ENCODE results near the gene SLC35F3. TPM values are rescaled to one million over a fixed set of nuclear protein-coding genes. Genes with fewer than 3 reads are reported as not detected.
"Not testable (repeated sequence)": the region's sequence is repeated elsewhere in the genome, so short reads cannot be mapped to it uniquely, and the experiment has no call there.

Gene SLC35F3
- total and polyA plus RNA-seq, 12 donors, result 0.12 to 3.2 (median 0.46) TPM

- 58 to 65% (median 60%) methylated on average over 13 to 18 of the region's 18 CpGs for WGBS, 4 donors
- Histone ChIP-seq H3K27me3 (peaks cover under 1% of the 10 kb centered on the region), H3K27ac (no peak overlapping the region), H3K4me1 (replicated peaks in 1 of 2) (no peaks in the 10 kb centered on the region), H3K36me3 (replicated peaks in 1 of 2) (no peaks in the 10 kb centered on the region), H3K9me3 (replicated peaks in 1 of 3) (no peaks in the 10 kb centered on the region), H3K4me3 (no peak overlapping the region)
- no peak for TF ChIP-seq POLR2A (IDR thresholded peaks at IDR 0.05)
- TF ChIP-seq, protein P1, sequence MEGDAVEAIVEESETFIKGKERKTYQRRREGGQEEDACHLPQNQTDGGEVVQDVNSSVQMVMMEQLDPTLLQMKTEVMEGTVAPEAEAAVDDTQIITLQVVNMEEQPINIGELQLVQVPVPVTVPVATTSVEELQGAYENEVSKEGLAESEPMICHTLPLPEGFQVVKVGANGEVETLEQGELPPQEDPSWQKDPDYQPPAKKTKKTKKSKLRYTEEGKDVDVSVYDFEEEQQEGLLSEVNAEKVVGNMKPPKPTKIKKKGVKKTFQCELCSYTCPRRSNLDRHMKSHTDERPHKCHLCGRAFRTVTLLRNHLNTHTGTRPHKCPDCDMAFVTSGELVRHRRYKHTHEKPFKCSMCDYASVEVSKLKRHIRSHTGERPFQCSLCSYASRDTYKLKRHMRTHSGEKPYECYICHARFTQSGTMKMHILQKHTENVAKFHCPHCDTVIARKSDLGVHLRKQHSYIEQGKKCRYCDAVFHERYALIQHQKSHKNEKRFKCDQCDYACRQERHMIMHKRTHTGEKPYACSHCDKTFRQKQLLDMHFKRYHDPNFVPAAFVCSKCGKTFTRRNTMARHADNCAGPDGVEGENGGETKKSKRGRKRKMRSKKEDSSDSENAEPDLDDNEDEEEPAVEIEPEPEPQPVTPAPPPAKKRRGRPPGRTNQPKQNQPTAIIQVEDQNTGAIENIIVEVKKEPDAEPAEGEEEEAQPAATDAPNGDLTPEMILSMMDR (IDR thresholded peaks at IDR 0.05), result no peak
- intact Hi-C loops (cut with DNase I), result no loop called here
- DNase-seq, result peak; percentile 64 to 82 (median 79)
These were observed 302.3 kb downstream of the SLC35F3 start for GRCh38 chr1:234206651-234207284.

DNA sequence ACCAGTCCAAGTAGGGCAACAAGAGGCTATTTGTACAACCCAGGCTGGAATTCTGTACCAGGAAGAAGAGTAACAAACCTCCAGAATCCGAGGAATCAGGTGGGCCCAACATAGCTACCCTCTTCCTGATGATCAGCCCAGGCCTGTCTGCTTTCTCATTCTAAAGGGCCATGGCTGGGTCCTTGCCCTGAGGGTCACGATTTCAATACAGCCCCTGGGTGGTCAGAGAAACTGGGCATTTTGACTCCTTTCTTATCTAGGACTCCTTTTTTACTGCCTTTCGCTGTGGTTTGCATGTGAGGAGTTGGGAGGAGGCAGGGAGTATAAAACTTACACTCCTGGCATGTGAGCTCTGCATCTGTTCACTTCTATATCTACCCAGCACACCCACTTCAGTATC, 303.9 kb downstream of the SLC35F3 start:
- no peaks in the 10 kb centered on the region for H3K9me3 ChIP-seq (replicated peaks in 1 of 3)
- H3K27ac ChIP-seq, result no peak overlapping the region
- intact Hi-C loops (cut with DNase I), result no loop called here
- no peak for DNase-seq
- H3K4me3 ChIP-seq, result no peak overlapping the region
- H3K4me1 ChIP-seq (replicated peaks in 1 of 2), result no peaks in the 10 kb centered on the region
- peaks cover 5% of the 10 kb centered on the region for H3K27me3 ChIP-seq
- WGBS, 4 donors, result 54 to 66% (median 62%) methylated on average over 2 to 3 of the region's 3 CpGs
- no peaks in the 10 kb centered on the region for H3K36me3 ChIP-seq (replicated peaks in 1 of 2)
- no peak for TF ChIP-seq POLR2A (IDR thresholded peaks at IDR 0.05)
- TF ChIP-seq, protein P1 (IDR thresholded peaks at IDR 0.05), result no peak

- no peak for TF ChIP-seq POLR2A (IDR thresholded peaks at IDR 0.05)
- TF ChIP-seq, protein P1 (IDR thresholded peaks at IDR 0.05), result no peak
- H3K27me3 ChIP-seq, result peaks cover 5% of the 10 kb centered on the region
- WGBS, 4 donors, result 74 to 88% (median 80%) methylated on average over 1 of the region's 1 CpG
These were observed 304.3 kb downstream of the SLC35F3 start for GRCh38 chr1:234208791-234209190.

DNA sequence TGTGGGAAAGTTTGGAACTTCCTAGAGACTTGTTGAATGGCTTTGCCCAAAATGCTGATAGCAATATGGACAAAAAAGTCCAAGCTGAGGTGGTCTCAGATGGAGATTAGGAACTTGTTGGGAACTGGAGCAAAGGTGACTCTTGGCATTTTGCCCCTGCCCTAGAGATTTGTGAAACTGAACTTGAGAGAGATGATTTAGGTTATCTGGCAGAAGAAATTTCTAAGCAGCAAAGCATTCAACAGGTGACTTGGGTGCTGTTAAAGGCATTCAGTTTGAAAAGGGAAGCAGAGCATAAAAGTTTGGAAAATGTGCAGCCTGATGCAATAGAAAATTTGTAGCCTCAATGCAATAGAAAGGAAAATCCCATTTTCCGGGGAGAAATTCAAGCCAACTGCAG, 306.0 kb downstream of the SLC35F3 start:
- H3K36me3 ChIP-seq (replicated peaks in 1 of 2); H3K9me3 ChIP-seq (replicated peaks in 1 of 3); DNase-seq; H3K27ac ChIP-seq; H3K4me1 ChIP-seq (replicated peaks in 1 of 2); intact Hi-C loops (cut with DNase I); H3K4me3 ChIP-seq; H3K27me3 ChIP-seq: not testable (repeated sequence)
- WGBS, 4 donors, result 81 to 100% (median 92%) methylated on average over 1 of the region's 1 CpG

More at GRCh38 chr1:234208791-234209190, 304.3 kb downstream of the SLC35F3 start:
- DNase-seq, result no peak
- H3K27ac ChIP-seq, result no peak overlapping the region
- H3K4me3 ChIP-seq, result no peak overlapping the region
- no peaks in the 10 kb centered on the region for H3K9me3 ChIP-seq (replicated peaks in 1 of 3)
- no peaks in the 10 kb centered on the region for H3K4me1 ChIP-seq (replicated peaks in 1 of 2)
- no peaks in the 10 kb centered on the region for H3K36me3 ChIP-seq (replicated peaks in 1 of 2)
- intact Hi-C loops (cut with DNase I), result no loop called here

DNA sequence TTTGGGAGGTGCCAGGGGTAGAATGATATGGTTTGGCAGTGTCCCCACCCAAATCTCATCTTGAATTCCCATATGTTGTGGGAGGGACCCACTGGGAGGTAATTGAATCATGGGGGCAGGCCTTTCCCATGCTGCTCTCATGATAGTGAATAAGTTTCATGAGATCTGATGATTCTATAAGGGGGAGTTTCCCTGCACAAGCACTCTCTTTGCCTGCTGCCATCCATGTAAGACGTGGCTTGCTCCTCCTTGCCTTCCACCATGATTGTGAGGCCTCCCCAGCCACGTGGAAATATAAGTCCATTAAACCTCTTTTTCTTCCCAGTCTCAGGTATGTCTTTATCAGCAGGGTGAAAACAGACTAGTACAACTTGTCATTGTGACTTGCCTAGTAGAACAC, 307.4 kb downstream of the SLC35F3 start:
- H3K4me1 ChIP-seq (replicated peaks in 1 of 2); intact Hi-C loops (cut with DNase I); DNase-seq; H3K36me3 ChIP-seq (replicated peaks in 1 of 2); H3K9me3 ChIP-seq (replicated peaks in 1 of 3); H3K4me3 ChIP-seq; H3K27ac ChIP-seq: not testable (repeated sequence)
- H3K27me3 ChIP-seq, result peaks cover 13% of the 10 kb centered on the region
- 41 to 69% (median 54%) methylated on average over 2 of the region's 2 CpGs for WGBS, 4 donors

Measured in adrenal gland (tissue), 12 donors.